ENCODE results near the gene MBD5. TPM values are rescaled to one million over a fixed set of nuclear protein-coding genes. Genes with fewer than 3 reads are reported as not detected.

MBD5 gene
- total and polyA plus RNA-seq, 7 donors: 2.3 to 81.1 (median 67.0) TPM

DNA sequence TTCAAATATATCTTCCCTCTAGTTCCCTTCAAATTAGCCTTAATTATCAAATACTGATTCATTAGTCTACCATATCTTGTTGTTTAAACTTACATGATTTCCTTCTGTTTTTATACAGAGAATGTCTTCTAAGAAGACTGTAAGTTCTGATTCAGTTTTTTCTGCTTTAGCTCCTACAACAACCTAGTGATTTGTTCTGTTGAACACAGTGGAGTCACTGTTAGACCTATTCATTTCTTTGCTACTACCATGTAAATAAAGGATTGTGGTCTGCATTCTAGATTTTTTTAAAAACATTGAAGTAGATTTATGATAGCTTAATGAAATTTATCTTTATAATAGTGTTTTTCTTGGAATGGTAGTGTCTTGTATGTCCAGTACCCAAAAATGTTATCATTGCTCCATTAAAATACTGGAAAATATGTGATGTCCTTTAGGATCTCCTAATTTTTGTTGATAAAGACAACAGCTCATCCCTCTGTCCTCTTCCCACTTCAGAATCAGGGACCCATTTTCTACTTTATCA lies 146.4 kb downstream of the MBD5 start:
- Histone ChIP-seq H3K36me3 (no peaks in the 10 kb centered on the region), H3K4me1 (peaks cover 0 to 17% (median 8%) of the 10 kb centered on the region in 4 donors), H3K9me3 (no peaks in the 10 kb centered on the region), H3K27me3 (no peaks in the 10 kb centered on the region), H3K27ac (no peak overlapping the region), H3K4me3 (no peak overlapping the region)
- DNase-seq: no peak
- intact Hi-C loops (cut with DNase I): no loop called here
- TF ChIP-seq EP300 (IDR thresholded peaks at IDR 0.05): no peak
- TF ChIP-seq, protein P1, sequence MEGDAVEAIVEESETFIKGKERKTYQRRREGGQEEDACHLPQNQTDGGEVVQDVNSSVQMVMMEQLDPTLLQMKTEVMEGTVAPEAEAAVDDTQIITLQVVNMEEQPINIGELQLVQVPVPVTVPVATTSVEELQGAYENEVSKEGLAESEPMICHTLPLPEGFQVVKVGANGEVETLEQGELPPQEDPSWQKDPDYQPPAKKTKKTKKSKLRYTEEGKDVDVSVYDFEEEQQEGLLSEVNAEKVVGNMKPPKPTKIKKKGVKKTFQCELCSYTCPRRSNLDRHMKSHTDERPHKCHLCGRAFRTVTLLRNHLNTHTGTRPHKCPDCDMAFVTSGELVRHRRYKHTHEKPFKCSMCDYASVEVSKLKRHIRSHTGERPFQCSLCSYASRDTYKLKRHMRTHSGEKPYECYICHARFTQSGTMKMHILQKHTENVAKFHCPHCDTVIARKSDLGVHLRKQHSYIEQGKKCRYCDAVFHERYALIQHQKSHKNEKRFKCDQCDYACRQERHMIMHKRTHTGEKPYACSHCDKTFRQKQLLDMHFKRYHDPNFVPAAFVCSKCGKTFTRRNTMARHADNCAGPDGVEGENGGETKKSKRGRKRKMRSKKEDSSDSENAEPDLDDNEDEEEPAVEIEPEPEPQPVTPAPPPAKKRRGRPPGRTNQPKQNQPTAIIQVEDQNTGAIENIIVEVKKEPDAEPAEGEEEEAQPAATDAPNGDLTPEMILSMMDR (IDR thresholded peaks at IDR 0.05): no peak
- TF ChIP-seq POLR2AphosphoS5 (IDR thresholded peaks at IDR 0.05): no peak
- no peak for TF ChIP-seq POLR2A (IDR thresholded peaks at IDR 0.05)

- Histone ChIP-seq H3K4me1 (peaks cover 0 to 17% (median 8%) of the 10 kb centered on the region in 4 donors), H3K4me3 (no peak overlapping the region), H3K27me3 (no peaks in the 10 kb centered on the region), H3K27ac (no peak overlapping the region), H3K9me3 (no peaks in the 10 kb centered on the region), H3K36me3 (no peaks in the 10 kb centered on the region)
- intact Hi-C loops (cut with DNase I): no loop called here
- TF ChIP-seq EP300 (IDR thresholded peaks at IDR 0.05): no peak
- no peak for TF ChIP-seq POLR2AphosphoS5 (IDR thresholded peaks at IDR 0.05)
- TF ChIP-seq POLR2A (IDR thresholded peaks at IDR 0.05): no peak
- TF ChIP-seq, protein P1 (IDR thresholded peaks at IDR 0.05): no peak
- no peak for DNase-seq
- WGBS, 2 donors: 95 to 98% methylated on average over 1 of the region's 1 CpG
Observed at GRCh38 chr2:148167855-148168254, 147.0 kb downstream of the MBD5 start.

DNA sequence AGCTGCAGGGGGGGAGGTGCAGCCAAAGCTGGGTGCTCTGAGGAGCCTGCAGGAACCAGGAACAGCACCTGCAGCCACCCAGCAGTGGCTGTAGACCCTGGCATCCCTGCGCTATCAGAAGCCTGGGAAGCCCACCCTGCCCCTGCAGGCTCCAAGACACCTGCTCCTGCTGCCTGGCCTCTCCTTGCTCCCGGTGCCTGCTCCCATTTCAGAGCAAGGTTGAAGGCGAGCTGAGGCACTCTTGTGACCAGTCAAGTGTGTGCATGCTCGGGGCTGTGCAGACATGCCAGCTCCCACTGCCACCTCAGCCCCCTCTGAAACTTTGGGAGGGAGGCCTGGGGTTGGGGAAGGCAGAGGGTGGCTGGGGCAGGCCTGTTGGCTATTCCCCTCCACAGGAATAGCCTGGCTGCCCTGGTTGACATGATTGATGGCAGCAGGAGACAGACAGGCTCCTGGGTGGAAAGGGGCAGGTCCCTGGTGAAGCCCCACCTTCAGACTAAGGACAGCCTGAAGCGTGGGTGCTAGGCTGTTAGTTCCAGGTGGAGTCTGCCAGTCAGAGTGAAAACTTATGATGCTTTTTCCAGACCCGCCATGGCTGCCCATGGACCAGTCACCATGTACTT lies 151.4 kb downstream of the MBD5 start:
- intact Hi-C loops (cut with DNase I): no loop called here
- Histone ChIP-seq H3K4me3 (no peak overlapping the region), H3K36me3 (no peaks in the 10 kb centered on the region), H3K27ac (no peak overlapping the region), H3K4me1 (no peaks in the 10 kb centered on the region), H3K9me3 (no peaks in the 10 kb centered on the region), H3K27me3 (no peaks in the 10 kb centered on the region)
- TF ChIP-seq POLR2AphosphoS5 (IDR thresholded peaks at IDR 0.05): no peak
- no peak for TF ChIP-seq POLR2A (IDR thresholded peaks at IDR 0.05)
- no peak for TF ChIP-seq EP300 (IDR thresholded peaks at IDR 0.05)
- TF ChIP-seq, protein P1 (IDR thresholded peaks at IDR 0.05): no peak
- no peak for DNase-seq
- WGBS, 2 donors: 98% methylated on average over 6 of the region's 6 CpGs

- no peaks in the 10 kb centered on the region for H3K9me3 ChIP-seq
- no peaks in the 10 kb centered on the region for H3K36me3 ChIP-seq
- H3K27ac ChIP-seq: no peak overlapping the region
- TF ChIP-seq POLR2AphosphoS5 (IDR thresholded peaks at IDR 0.05) (no peak), EP300 (IDR thresholded peaks at IDR 0.05) (no peak), POLR2A (IDR thresholded peaks at IDR 0.05) (no peak)
- TF ChIP-seq, protein P1 (IDR thresholded peaks at IDR 0.05): no peak
- intact Hi-C loops (cut with DNase I): no loop called here
- H3K4me1 ChIP-seq: no peaks in the 10 kb centered on the region
- DNase-seq: no peak
- WGBS, 2 donors: 97 to 98% methylated on average over 12 of the region's 12 CpGs
- no peak overlapping the region for H3K4me3 ChIP-seq
- H3K27me3 ChIP-seq: no peaks in the 10 kb centered on the region
Observed at GRCh38 chr2:148173168-148173567, 152.3 kb downstream of the MBD5 start.

GRCh38 chr2:148177559-148177958 lies 156.7 kb downstream of the MBD5 start:
- DNase-seq: no peak
- TF ChIP-seq POLR2A (IDR thresholded peaks at IDR 0.05): no peak
- TF ChIP-seq, protein P1 (IDR thresholded peaks at IDR 0.05): no peak
- no peak for TF ChIP-seq EP300 (IDR thresholded peaks at IDR 0.05)
- TF ChIP-seq POLR2AphosphoS5 (IDR thresholded peaks at IDR 0.05): no peak
- Histone ChIP-seq H3K27me3 (no peaks in the 10 kb centered on the region), H3K9me3 (no peaks in the 10 kb centered on the region), H3K36me3 (peaks cover 0 to 31% (median 0%) of the 10 kb centered on the region in 4 donors), H3K27ac (no peak overlapping the region), H3K4me3 (no peak overlapping the region), H3K4me1 (no peaks in the 10 kb centered on the region)
- 80 to 81% methylated on average over 1 of the region's 1 CpG for WGBS, 2 donors
- intact Hi-C loops (cut with DNase I): no loop called here
